A549 (cell line): ENCODE results near the gene SACS. TPM values are rescaled to one million over a fixed set of nuclear protein-coding genes. Genes with fewer than 3 reads are reported as not detected.
A peak's percentile ranks its signal among the peaks of the same experiment; 100 is the strongest.

Experiments used
- ATAC-seq, 2 experiments: fragments of 200-7000 bp in 1 of 2; fragments of >200 bp in 1 of 2; cut with Nextera tagmentation in 1 of 2; cut with Tn5 transposase in 1 of 2; 3 replicates each; pipeline versions ENCODE4 v1.8.0 to v1.9.1; 2018 to 2020; ENCODE audit warnings: mild to moderate bottlenecking in 1 of 2, moderate library complexity in 1 of 2
- CTCF ChIA-PET: fragments of 300-600 bp; sonication (Branson Sonifier 250); formaldehyde crosslinking; extraction: SDS; loops from one replicate; lab custom pipeline; 2021; ENCODE audit warnings: antibody characterized with exemption, inconsistent platforms; lab: Yijun Ruan, JAX
- POLR2A ChIA-PET: fragments of 350-600 bp; formaldehyde crosslinking; extraction: SDS; loops from one replicate; lab custom pipeline; 2021; ENCODE audit warnings: antibody characterized with exemption, inconsistent platforms; lab: Yijun Ruan, JAX
- DNase-seq, 2 experiments: peaks; one replicate each; pipeline versions ENCODE4 v3.0.0 to v3.0.0-alpha.2; 2011 to 2016; ENCODE audit warnings: low read depth in 1 of 2, low spot score in 1 of 2
- FAIRE-seq: peaks from 2 replicates; lab custom pipeline; 2011; peaks lifted over from hg19 to GRCh38; lab: Jason Lieb, UNC
- H3K27ac ChIP-seq, 2 experiments: fragments of >200 bp; sonication (Bioruptor Twin); formaldehyde crosslinking; 3 replicates each; pipeline ENCODE4 v1.5.1; 2016 to 2017
- H3K4me1 ChIP-seq: fragments of >200 bp; sonication (Bioruptor Twin); formaldehyde crosslinking; 3 replicates; pipeline ENCODE4 v1.6.1; 2016
- H3K4me2 ChIP-seq: fragments of >200 bp; sonication (Bioruptor Twin); formaldehyde crosslinking; 3 replicates; pipeline ENCODE4 v1.6.1; 2016
- H3K4me3 ChIP-seq: fragments of >200 bp; sonication (Bioruptor Twin); formaldehyde crosslinking; 3 replicates; pipeline ENCODE4 v1.5.1; 2016
- H3K9me3 ChIP-seq: fragments of >200 bp; sonication (Bioruptor Twin); formaldehyde crosslinking; 3 replicates; pipeline ENCODE4 v1.6.1; 2016
- BCL3 ChIP-seq: fragments of >200 bp; sonication (Bioruptor Twin); formaldehyde crosslinking; IDR thresholded peaks from 3 replicates; pipeline ENCODE4 v1.6.1; 2016
- E2F6 ChIP-seq: IDR thresholded peaks from 2 replicates; pipeline ENCODE4 v1.6.1; 2012; ENCODE audit warnings: low read depth, borderline replicate concordance
- EHF ChIP-seq: fragments of 250-450 bp; sonication (Bioruptor Pico); IDR thresholded peaks from 2 replicates; pipeline ENCODE4 v1.5.0; 2020; ENCODE audit warnings: mild to moderate bottlenecking
- EP300 ChIP-seq, 2 experiments: fragments of >200 bp; sonication (Bioruptor Twin); formaldehyde crosslinking; IDR thresholded peaks; 2 replicates in 1 of 2; 3 replicates in 1 of 2; pipeline ENCODE4 v1.6.1; 2016 to 2017
- ESRRA ChIP-seq: fragments of 150-350 bp; IDR thresholded peaks from 2 replicates; pipeline ENCODE4 v1.6.1; 2014; ENCODE audit warnings: mild to moderate bottlenecking, low read length, borderline replicate concordance
- HES2 ChIP-seq: fragments of >200 bp; sonication (Bioruptor Twin); formaldehyde crosslinking; IDR thresholded peaks from 2 replicates; pipeline ENCODE4 v1.6.1; 2016
- HEYL ChIP-seq: fragments of 250-450 bp; sonication (Bioruptor Pico); IDR thresholded peaks from 2 replicates; pipeline ENCODE4 v1.8.0; 2021; ENCODE audit warnings: mild to moderate bottlenecking, moderate library complexity
- HOXB13 ChIP-seq: fragments of 250-450 bp; sonication (Bioruptor Pico); IDR thresholded peaks from 2 replicates; pipeline ENCODE4 v1.5.0; 2020; ENCODE audit warnings: low read depth, mild to moderate bottlenecking, moderate library complexity
- JUN ChIP-seq, 2 experiments: fragments of >200 bp; sonication (Bioruptor Twin); formaldehyde crosslinking; IDR thresholded peaks; 2 replicates in 1 of 2; 3 replicates in 1 of 2; pipeline ENCODE4 v1.6.1; 2016 to 2017
- MAX ChIP-seq: IDR thresholded peaks from 2 replicates; pipeline ENCODE4 v1.6.1; 2012
- NFE2L2 ChIP-seq: fragments of 150-350 bp; conservative IDR thresholded peaks from 2 replicates; pipeline ENCODE4 v1.6.1; 2014; ENCODE audit warnings: low read length
- NPAS2 ChIP-seq: fragments of 250-450 bp; sonication (Bioruptor Pico); IDR thresholded peaks from 2 replicates; pipeline ENCODE4 v1.8.0; 2022; ENCODE audit warnings: mild to moderate bottlenecking, moderate library complexity, borderline replicate concordance
- NR3C1 ChIP-seq: fragments of >200 bp; sonication (Bioruptor Twin); formaldehyde crosslinking; IDR thresholded peaks from 3 replicates; pipeline ENCODE4 v1.6.1; 2017
- PBX3 ChIP-seq: IDR thresholded peaks from 2 replicates; pipeline ENCODE4 v1.6.1; 2012
- PHF8 ChIP-seq: fragments of 200-600 bp; sonication (generic); IDR thresholded peaks from 2 replicates; pipeline ENCODE4 v1.6.1; 2016; ENCODE audit warnings: low read depth, mild to moderate bottlenecking, antibody characterized with exemption, moderate library complexity, borderline replicate concordance
- POLR2A ChIP-seq: IDR thresholded peaks from 2 replicates; pipeline ENCODE4 v1.6.1; 2012; ENCODE audit warnings: mild to moderate bottlenecking, low read length
- RCOR1 ChIP-seq: fragments of 150-350 bp; IDR thresholded peaks from 2 replicates; pipeline ENCODE4 v1.6.1; 2014; ENCODE audit warnings: antibody characterized with exemption, low read length, low read depth
- RFX5 ChIP-seq: fragments of 450-650 bp; IDR thresholded peaks from 2 replicates; pipeline ENCODE4 v1.7.1; 2014; ENCODE audit warnings: antibody characterized with exemption, mild to moderate bottlenecking, moderate library complexity
- SMC3 ChIP-seq: fragments of >200 bp; sonication (Bioruptor Twin); formaldehyde crosslinking; IDR thresholded peaks from 3 replicates; pipeline ENCODE4 v1.6.1; 2018; ENCODE audit warnings: inconsistent platforms
- WGBS: methylation state at CpG from one replicate; pipeline ENCODE4 v1.1.6; 2017; ENCODE audit errors: missing lambda C conversion rate; 5-methylcytosine and 5-hydroxymethylcytosine counted together
- polyA plus RNA-seq, 4 experiments: library from polyadenylated mRNA; depleted of rRNA in 3 of 4; stranded (reverse); fragments of >200 nt; fragmentation: RNase III in 1 of 4; extraction: RNeasy Plus Mini Kit Qiagen cat#74134 plus additional on column Dnase treatment in 1 of 4; gene quantifications; 2 replicates in 3 of 4; 3 replicates in 1 of 4; pipeline ENCODE4 v1.2.3, GENCODE V29; 2011 to 2017

SACS gene
- polyA plus RNA-seq, 2 of the 4 experiments (the other 2 are of a cell fraction), result 6.9 to 23.8 TPM

- H3K27ac ChIP-seq, result peak overlapping the region; percentile 89 to 99
- WGBS, result 0% methylated on average over 17 of the region's 117 CpGs
- TF ChIP-seq JUN (IDR thresholded peaks at IDR 0.05) (peak; percentile 28 to 66; a peak in 2 of 5 replicates), E2F6 (peak; percentile 39; the same call in 1 of the 2 replicates), PHF8 (peak; percentile 65; the same call in 1 of the 2 replicates), POLR2A (peak; percentile 52), NR3C1 (no peak), EP300 (IDR thresholded peaks at IDR 0.05) (no peak), BCL3 (peak; percentile 40; the same call in 2 of the 3 replicates), MAX (peak; percentile 28)
- TF ChIP-seq, all 56 proteins: peak for 6
- H3K4me1 ChIP-seq, result peaks cover 25% of the 10 kb centered on the region
- DNase-seq (peak; percentile 67 to 91), ATAC-seq (peak; percentile 95 to 97), FAIRE-seq (no peak)
- peak overlapping the region; percentile 85 for H3K4me2 ChIP-seq
- CTCF ChIA-PET, result interaction anchor here (0.8 to 1.2 kb wide), 2 partner anchors 10 kb away, joined by 3 to 4 read pairs; no protein-coding TSS in a partner anchor
- H3K4me3 ChIP-seq, result peak overlapping the region; percentile 97
- POLR2A ChIA-PET, result interaction anchor here (0.6 to 1.0 kb wide), 2 partner anchors 54 to 1790 kb away, joined by 3 to 4 read pairs; no protein-coding TSS in a partner anchor
- H3K9me3 ChIP-seq, result no peaks in the 10 kb centered on the region
Observed at GRCh38 chr13:23375001-23375971, 58.2 kb downstream of the SACS start.

GRCh38 chr13:23372264-23372906, 61.1 kb downstream of the SACS start:
- WGBS, result 42% methylated on average over 5 of the region's 5 CpGs
- CTCF ChIA-PET, result no interaction called here

GRCh38 chr13:23367907-23368306, 65.6 kb downstream of the SACS start:
- no peaks in the 10 kb centered on the region for H3K9me3 ChIP-seq
- 92% methylated on average over 6 of the region's 6 CpGs for WGBS
- FAIRE-seq (no peak), ATAC-seq (no peak), DNase-seq (no peak)
- ChIA-PET POLR2A (no interaction called here), CTCF (no interaction called here)
- no peak overlapping the region for H3K4me2 ChIP-seq
- TF ChIP-seq PBX3 (no peak), POLR2A (no peak), EHF (CRISPR knock-in tag) (no peak), SMC3 (no peak), RFX5 (no peak), HEYL (no peak), NPAS2 (no peak), E2F6 (no peak), NR3C1 (no peak), HOXB13 (CRISPR knock-in tag) (no peak), HES2 (no peak), NFE2L2 (no peak), BCL3 (no peak), ESRRA (no peak)
- peaks cover 7% of the 10 kb centered on the region; the same call in 1 of the 3 replicates for H3K4me1 ChIP-seq
- no peak overlapping the region for H3K4me3 ChIP-seq
- no peak overlapping the region for H3K27ac ChIP-seq

More at GRCh38 chr13:23372264-23372906, 61.1 kb downstream of the SACS start:
- peak overlapping the region; percentile 85 for H3K4me2 ChIP-seq
- H3K27ac ChIP-seq, result no peak overlapping the region
- no peak for TF ChIP-seq RCOR1
- FAIRE-seq (no peak), DNase-seq (no peak), ATAC-seq (no peak)
- H3K4me3 ChIP-seq, result no peak overlapping the region
- POLR2A ChIA-PET, result no interaction called here
- peaks cover 15% of the 10 kb centered on the region; the same call in 1 of the 3 replicates for H3K4me1 ChIP-seq
- H3K9me3 ChIP-seq, result no peaks in the 10 kb centered on the region
